Right lobe of liver (tissue), 6 donors: Measurements from ENCODE around the gene PTGFR. TPM values are rescaled to one million over a fixed set of nuclear protein-coding genes. Genes with fewer than 3 reads are reported as not detected.
A peak's percentile ranks its signal among the peaks of the same experiment; 100 is the strongest.

Experiments
- ATAC-seq, 4 donors: fragments of 200-7000 bp; cut with Tn5 transposase; one replicate each; pipeline ENCODE4 v1.9.1; 2020; ENCODE audit warnings: mild to moderate bottlenecking in 4 of 4, moderate library complexity in 4 of 4
- DNase-seq, 3 donors: peaks; one replicate each; pipeline ENCODE4 v3.0.0-alpha.2; 2020
- H3K27ac ChIP-seq, 3 donors: fragments of 200-600 bp; one replicate each; pipeline ENCODE4 v1.8.0; 2022
- H3K27me3 ChIP-seq, 2 donors: fragments of 200-600 bp; one replicate each; pipeline ENCODE4 v1.8.0; 2022
- H3K36me3 ChIP-seq, 4 donors: fragments of 200-600 bp; sonication (generic) in 1 of 4; one replicate each; pipeline versions ENCODE4 v1.5.1 to v1.8.0; 2017 to 2022; ENCODE audit warnings: control low read depth in 1 of 4
- H3K4me1 ChIP-seq, 4 donors: fragments of 200-600 bp; sonication (generic) in 1 of 4; one replicate each; pipeline versions ENCODE4 v1.5.1 to v1.8.0; 2017 to 2022; ENCODE audit warnings: control low read depth in 1 of 4
- H3K4me3 ChIP-seq, 3 donors: fragments of 200-600 bp; one replicate each; pipeline ENCODE4 v1.8.0; 2022
- H3K9me3 ChIP-seq, 4 donors: fragments of 200-600 bp; sonication (generic) in 1 of 4; one replicate each; pipeline versions ENCODE4 v1.5.1 to v1.8.0; 2017 to 2022; ENCODE audit warnings: control low read depth in 1 of 4
- CTCF ChIP-seq, 4 donors: fragments of 200-600 bp in 3 of 4; fragments of 450-650 bp in 1 of 4; IDR thresholded peaks; one replicate each; pipeline versions ENCODE4 v1.5.1 to v1.8.0; 2016 to 2022; ENCODE audit warnings: antibody characterized with exemption in 4 of 4, mild to moderate bottlenecking in 2 of 4
- POLR2A ChIP-seq: fragments of 450-650 bp; IDR thresholded peaks from one replicate; pipeline ENCODE4 v1.6.1; 2017; ENCODE audit warnings: antibody characterized with exemption, mild to moderate bottlenecking
- WGBS: methylation state at CpG from one replicate; pipeline ENCODE4 v1.1.6; 2018; ENCODE audit warnings: low coverage, low lambda C conversion rate; ENCODE audit not compliant: insufficient coverage; ENCODE audit errors: missing lambda C conversion rate; 5-methylcytosine and 5-hydroxymethylcytosine counted together
- intact Hi-C, 2 donors: fragments of 100-400 bp; cut with DNase I; formaldehyde crosslinking; loops; one replicate each; pipeline versions ENCODE4 v1.11.2 to v1.14.1; 2022
- total RNA-seq, 6 experiments: library from RNA; depleted of rRNA in 2 of 6; stranded (reverse); fragments of >200 nt in 2 of 6; fragmentation: NEBNext Ultra II Directional in 3 of 6; extraction: Animal tissue kit (Norgen Biotek cat#: 25700) in 3 of 6; gene quantifications; one replicate each; pipeline versions ENCODE4 v1.1.0 to v1.2.4, GENCODE V29; 2016 to 2023
- donor health status: DM: no; HTN: yes; CAD: no.
- donor health status: DM: no; HTN: no; CAD: no.
- donor health status: DM: no; HTN: no; CAD: no.
- donor health status: DM: no; HTN: yes; CAD: no.
- donor health status: DM: no; HTN: yes; CAD: no.

Gene PTGFR
- total RNA-seq, 6 experiments from 2014 or later, result 0.95 to 10.5 (median 2.8) TPM

GRCh38 chr1:78491451-78492071, 787 bp downstream of the PTGFR start:
- intact Hi-C loops, result no loop called here
- peaks cover 0 to 4% (median 0%) of the 10 kb centered on the region in 4 donors for H3K4me1 ChIP-seq
- H3K9me3 ChIP-seq, result no peaks in the 10 kb centered on the region
- DNase-seq (peak in 2 of 3 donors; percentile 39 to 61), ATAC-seq (peak; percentile 72 to 77 (median 74))
- peak overlapping the region; percentile 44 to 56 (median 44) for H3K4me3 ChIP-seq
- no peak for TF ChIP-seq POLR2A
- no peak for TF ChIP-seq CTCF (IDR thresholded peaks at IDR 0.05)
- peak overlapping the region in 1 of 3 donors; percentile 8 for H3K27ac ChIP-seq
- no peaks in the 10 kb centered on the region for H3K36me3 ChIP-seq
- WGBS, result 8% methylated on average over 24 of the region's 37 CpGs
- no peaks in the 10 kb centered on the region for H3K27me3 ChIP-seq

GRCh38 chr1:78492386-78492950, 1.7 kb downstream of the PTGFR start:
- 81% methylated on average over 9 of the region's 12 CpGs for WGBS
- no peak for ATAC-seq

GRCh38 chr1:78493451-78493850, 2.7 kb downstream of the PTGFR start:
- Histone ChIP-seq H3K27me3 (no peaks in the 10 kb centered on the region), H3K4me1 (peaks cover 0 to 4% (median 0%) of the 10 kb centered on the region in 4 donors), H3K36me3 (no peaks in the 10 kb centered on the region), H3K4me3 (no peak overlapping the region), H3K27ac (no peak overlapping the region), H3K9me3 (no peaks in the 10 kb centered on the region)
- no peak for ATAC-seq
- TF ChIP-seq POLR2A, result no peak
- intact Hi-C loops, result no loop called here
- no peak for DNase-seq
- 85% methylated on average over 1 of the region's 1 CpG for WGBS

More at GRCh38 chr1:78492386-78492950, 1.7 kb downstream of the PTGFR start:
- intact Hi-C loops, result no loop called here
- H3K4me3 ChIP-seq, result no peak overlapping the region
- H3K4me1 ChIP-seq, result peaks cover 0 to 4% (median 0%) of the 10 kb centered on the region in 4 donors
- no peaks in the 10 kb centered on the region for H3K27me3 ChIP-seq
- no peaks in the 10 kb centered on the region for H3K9me3 ChIP-seq
- no peaks in the 10 kb centered on the region for H3K36me3 ChIP-seq
- no peak for DNase-seq
- TF ChIP-seq CTCF (IDR thresholded peaks at IDR 0.05), result no peak
- no peak for TF ChIP-seq POLR2A
- no peak overlapping the region for H3K27ac ChIP-seq

- no peak overlapping the region for H3K27ac ChIP-seq
- no peak for ATAC-seq
Measured at GRCh38 chr1:78497201-78497600, 6.4 kb downstream of the PTGFR start.

More at GRCh38 chr1:78497201-78497600, 6.4 kb downstream of the PTGFR start:
- Histone ChIP-seq H3K4me1 (no peaks in the 10 kb centered on the region), H3K27me3 (no peaks in the 10 kb centered on the region), H3K36me3 (no peaks in the 10 kb centered on the region), H3K4me3 (no peak overlapping the region), H3K9me3 (no peaks in the 10 kb centered on the region)
- WGBS, result 85% methylated on average over 4 of the region's 4 CpGs
- intact Hi-C loops, result no loop called here
- no peak for TF ChIP-seq CTCF (IDR thresholded peaks at IDR 0.05)
- no peak for TF ChIP-seq POLR2A
- DNase-seq, result no peak
